Measurements from ENCODE around the gene DMWD.

GRCh38 chr19:45785781-45786532 is 6.7 kb downstream of the DMWD start:
- no peak for TF ChIP-seq CTCF (IDR thresholded peaks at IDR 0.05; ENCODE audit: insufficient read depth, low read length)
- no peak for TF ChIP-seq POLR2AphosphoS5 (IDR thresholded peaks at IDR 0.05; ENCODE audit: low read depth)
- no peak for TF ChIP-seq REST (IDR thresholded peaks at IDR 0.05; ENCODE audit: insufficient replicate concordance, low read depth)
